ENCODE data around the gene IL21R. TPM values are rescaled to one million over a fixed set of nuclear protein-coding genes. Genes with fewer than 3 reads are reported as not detected.

The IL21R gene
- total and polyA plus RNA-seq, 11 donors: 0.04 to 6.0 (median 0.26) TPM; not detected in 1

DNA sequence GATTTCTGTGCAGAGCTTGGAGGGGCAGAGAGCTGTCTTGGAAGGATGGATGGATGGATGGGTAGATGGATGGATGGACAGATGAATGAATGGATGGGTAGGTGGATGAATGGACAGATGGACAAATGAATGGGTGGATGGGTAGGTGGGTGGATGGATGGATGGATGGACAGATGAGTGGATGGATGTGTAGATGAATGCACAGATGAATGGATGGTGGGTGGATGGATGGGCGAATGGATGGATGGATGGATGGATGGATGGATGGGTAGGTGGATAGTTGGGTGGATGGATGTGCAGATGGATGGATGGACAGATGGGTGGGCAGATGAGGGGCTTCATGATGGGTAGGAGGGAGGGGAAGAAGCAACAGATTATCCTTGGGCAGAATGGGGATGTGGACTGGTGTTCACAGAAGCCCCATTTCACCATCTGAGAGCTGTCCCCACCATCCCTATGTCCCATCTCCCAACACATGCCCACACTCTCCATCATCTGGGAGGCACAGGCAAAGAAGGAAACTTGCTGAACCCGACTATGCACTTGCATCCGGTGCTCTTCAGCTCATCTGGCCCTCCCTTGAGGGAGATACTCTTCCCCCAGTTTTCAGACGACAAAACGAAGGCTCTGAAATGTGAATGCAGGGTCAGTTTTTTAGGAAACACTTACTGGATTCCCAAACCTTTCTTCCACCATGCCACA lies 57.2 kb downstream of the IL21R start:
- Histone ChIP-seq H3K4me3 (no peak overlapping the region), H3K27ac (peak overlapping the region in 1 of 12 donors; percentile 53), H3K4me1 (peaks cover 0 to 48% (median 23%) of the 10 kb centered on the region in 12 donors), H3K36me3 (peaks cover 0 to 52% (median 44%) of the 10 kb centered on the region in 9 donors), H3K9me3 (no peaks in the 10 kb centered on the region), H3K27me3 (no peaks in the 10 kb centered on the region)
- TF ChIP-seq, protein P1, sequence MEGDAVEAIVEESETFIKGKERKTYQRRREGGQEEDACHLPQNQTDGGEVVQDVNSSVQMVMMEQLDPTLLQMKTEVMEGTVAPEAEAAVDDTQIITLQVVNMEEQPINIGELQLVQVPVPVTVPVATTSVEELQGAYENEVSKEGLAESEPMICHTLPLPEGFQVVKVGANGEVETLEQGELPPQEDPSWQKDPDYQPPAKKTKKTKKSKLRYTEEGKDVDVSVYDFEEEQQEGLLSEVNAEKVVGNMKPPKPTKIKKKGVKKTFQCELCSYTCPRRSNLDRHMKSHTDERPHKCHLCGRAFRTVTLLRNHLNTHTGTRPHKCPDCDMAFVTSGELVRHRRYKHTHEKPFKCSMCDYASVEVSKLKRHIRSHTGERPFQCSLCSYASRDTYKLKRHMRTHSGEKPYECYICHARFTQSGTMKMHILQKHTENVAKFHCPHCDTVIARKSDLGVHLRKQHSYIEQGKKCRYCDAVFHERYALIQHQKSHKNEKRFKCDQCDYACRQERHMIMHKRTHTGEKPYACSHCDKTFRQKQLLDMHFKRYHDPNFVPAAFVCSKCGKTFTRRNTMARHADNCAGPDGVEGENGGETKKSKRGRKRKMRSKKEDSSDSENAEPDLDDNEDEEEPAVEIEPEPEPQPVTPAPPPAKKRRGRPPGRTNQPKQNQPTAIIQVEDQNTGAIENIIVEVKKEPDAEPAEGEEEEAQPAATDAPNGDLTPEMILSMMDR (IDR thresholded peaks at IDR 0.05): no peak
- no peak for TF ChIP-seq POLR2A (IDR thresholded peaks at IDR 0.05)
- intact Hi-C loops (cut with DNase I): loop anchor here in 8 of 10 donors (5.0 to 10.0 kb wide), 8 partner anchors 92 to 1624 kb away; no protein-coding TSS in a partner anchor
- WGBS, 4 donors: 83 to 88% (median 85%) methylated on average over 5 of the region's 5 CpGs
- no peak for DNase-seq
- no peak for ATAC-seq

DNA sequence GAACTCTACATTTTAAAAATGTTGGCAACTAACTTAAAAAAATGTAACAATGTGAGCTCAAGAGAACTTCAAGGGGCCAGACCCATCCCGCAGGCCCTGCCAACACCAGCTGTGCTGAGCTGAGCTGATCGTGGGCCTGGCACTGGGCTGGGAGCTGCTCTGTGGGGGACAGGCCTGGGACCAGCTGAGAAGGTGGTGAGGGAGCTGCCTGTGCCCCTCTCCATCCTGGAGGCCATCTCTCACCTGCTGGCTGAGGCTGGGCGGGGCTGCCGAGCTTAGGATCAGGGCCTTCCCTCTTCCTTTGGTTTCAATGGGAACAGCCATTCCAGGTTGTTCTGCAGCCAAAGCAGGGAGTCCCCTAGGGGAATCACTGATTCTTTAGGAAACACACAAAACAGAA lies 58.2 kb downstream of the IL21R start:
- no peak for TF ChIP-seq POLR2A (IDR thresholded peaks at IDR 0.05)
- TF ChIP-seq, protein P1 (IDR thresholded peaks at IDR 0.05): no peak
- WGBS, 4 donors: 41 to 73% (median 54%) methylated on average over 4 of the region's 4 CpGs
- intact Hi-C loops (cut with DNase I): loop anchor here in 1 of 10 donors (10.0 kb wide), 1 partner anchor 65 kb away; no protein-coding TSS in a partner anchor
- peak overlapping the region in 7 of 12 donors; percentile 11 to 73 (median 53) for H3K27ac ChIP-seq
- peak in 2 of 4 donors; percentile 6 to 29 for ATAC-seq
- H3K27me3 ChIP-seq: no peaks in the 10 kb centered on the region
- peak in 1 of 5 donors; percentile 20 for DNase-seq
- H3K9me3 ChIP-seq: no peaks in the 10 kb centered on the region
- no peak overlapping the region for H3K4me3 ChIP-seq
- H3K4me1 ChIP-seq: peaks cover 0 to 48% (median 23%) of the 10 kb centered on the region in 12 donors
- H3K36me3 ChIP-seq: peaks cover 0 to 63% (median 55%) of the 10 kb centered on the region in 9 donors

DNA sequence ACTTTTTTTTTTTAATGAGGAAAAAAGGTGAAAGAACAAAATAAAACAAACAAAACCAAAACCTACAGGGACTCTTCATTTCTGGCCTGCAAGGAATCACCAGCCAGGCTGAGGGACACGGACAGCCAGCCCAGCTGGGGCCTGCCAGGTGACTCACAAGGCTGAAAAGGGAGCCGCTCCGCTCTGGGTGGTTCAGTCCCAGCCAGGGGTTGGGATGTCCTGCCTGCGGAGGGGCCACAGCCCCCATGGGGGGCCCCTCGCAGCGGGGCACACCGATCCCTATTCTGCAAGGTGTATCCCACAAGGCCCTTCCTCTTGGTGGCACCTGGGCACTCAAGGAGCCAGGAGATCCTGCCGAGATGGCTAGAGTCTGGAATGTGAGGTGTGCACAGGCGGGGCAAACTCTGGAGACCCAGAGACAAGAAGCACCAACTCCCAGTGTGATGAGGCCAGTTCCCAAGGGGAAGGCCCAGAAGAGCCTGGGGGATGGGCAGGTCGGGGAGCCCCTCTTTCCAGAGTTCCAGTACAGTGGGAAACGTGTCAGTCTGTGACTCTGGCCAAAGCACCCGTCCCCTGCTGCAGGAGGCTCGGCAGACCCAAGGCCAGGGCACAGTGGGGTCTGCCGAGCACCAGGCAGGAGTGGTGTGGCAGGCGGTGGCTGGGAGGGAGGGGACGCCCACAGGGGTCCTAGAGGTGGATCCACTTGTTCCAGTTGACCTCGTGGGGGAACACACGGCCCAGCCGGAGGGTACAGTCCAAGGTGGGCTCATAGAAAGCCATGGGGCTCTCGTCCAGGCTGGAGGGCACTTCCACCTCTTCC lies 58.9 kb downstream of the IL21R start:
- Histone ChIP-seq H3K9me3 (no peaks in the 10 kb centered on the region), H3K4me1 (peaks cover 0 to 42% (median 20%) of the 10 kb centered on the region in 12 donors), H3K27me3 (no peaks in the 10 kb centered on the region), H3K27ac (peak overlapping the region in 8 of 12 donors; percentile 11 to 73 (median 44)), H3K4me3 (no peak overlapping the region), H3K36me3 (peaks cover 0 to 69% (median 61%) of the 10 kb centered on the region in 9 donors)
- DNase-seq: peak in 1 of 5 donors; percentile 56
- intact Hi-C loops (cut with DNase I): loop anchor here in 1 of 10 donors (10.0 kb wide), 1 partner anchor 64 kb away; no protein-coding TSS in a partner anchor
- peak in 2 of 4 donors; percentile 21 to 35 for ATAC-seq
- no peak for TF ChIP-seq POLR2A (IDR thresholded peaks at IDR 0.05)
- TF ChIP-seq, protein P1 (IDR thresholded peaks at IDR 0.05): no peak
- WGBS, 4 donors: 54 to 75% (median 72%) methylated on average over 10 to 20 of the region's 20 CpGs

Measured in heart left ventricle (tissue), 16 donors.